Natural killer cell treated with Interleukin-12 subunit alpha and Interleukin-12 subunit beta and Interleukin-15 and Interleukin-18, amount 100 ng/mL, for 72 hours (primary cell): Measurements from ENCODE around the gene C22orf15. TPM values are rescaled to one million over a fixed set of nuclear protein-coding genes. Genes with fewer than 3 reads are reported as not detected.

Experiments
- ATAC-seq, 2 donors: fragments of 150-1000 bp; cut with Tn5 transposase in 1 of 2; sonication (Bioruptor Pico), chemical (Tn5 transposase) in 1 of 2; 2 replicates each; pipeline ENCODE4 v1.10.0; 2021
- DNase-seq: peaks from one replicate; pipeline ENCODE4 v3.0.0; 2022; ENCODE audit warnings: low spot score
- H3K27ac Mint-ChIP-seq, 2 donors: 1 replicate in 1 of 2; 2 replicates in 1 of 2; pipeline ENCODE4 v1.8.0; 2022; ENCODE audit warnings: mixed read lengths in 2 of 2, mild to moderate bottlenecking in 1 of 2, moderate library complexity in 1 of 2
- H3K27me3 Mint-ChIP-seq, 2 donors: 1 replicate in 1 of 2; 2 replicates in 1 of 2; pipeline ENCODE4 v1.8.0; 2022; ENCODE audit warnings: mixed read lengths in 2 of 2
- H3K36me3 Mint-ChIP-seq: one replicate; pipeline ENCODE4 v1.8.0; 2022; ENCODE audit warnings: mixed read lengths
- H3K4me1 Mint-ChIP-seq, 2 donors: 1 replicate in 1 of 2; 2 replicates in 1 of 2; pipeline ENCODE4 v1.8.0; 2022; ENCODE audit warnings: low read depth in 2 of 2, mixed read lengths in 2 of 2, mild to moderate bottlenecking in 1 of 2
- H3K4me3 Mint-ChIP-seq: one replicate; pipeline ENCODE4 v1.8.0; 2022; ENCODE audit warnings: mixed read lengths
- H3K9me3 Mint-ChIP-seq: 2 replicates; pipeline ENCODE4 v1.8.0; 2022; ENCODE audit warnings: mixed read lengths
- total RNA-seq, 2 donors: library from RNA; stranded (reverse); gene quantifications; one replicate each; pipeline ENCODE4 v1.2.3, GENCODE V29; 2022

Gene C22orf15
- total RNA-seq, 2 donors from 2014 or later, result 0.83 to 0.86 TPM

GRCh38 chr22:23742505-23743264, 20.1 kb upstream of the C22orf15 start:
- Mint-ChIP-seq H3K36me3 (peaks cover 12% of the 10 kb centered on the region), H3K27ac (no peak overlapping the region), H3K4me3 (no peak overlapping the region), H3K9me3 (no peaks in the 10 kb centered on the region), H3K4me1 (peaks cover 0 to 7% of the 10 kb centered on the region in 2 donors), H3K27me3 (no peaks in the 10 kb centered on the region)
- no peak for DNase-seq
- ATAC-seq, result peak in 1 of 2 donors; percentile 31

DNA sequence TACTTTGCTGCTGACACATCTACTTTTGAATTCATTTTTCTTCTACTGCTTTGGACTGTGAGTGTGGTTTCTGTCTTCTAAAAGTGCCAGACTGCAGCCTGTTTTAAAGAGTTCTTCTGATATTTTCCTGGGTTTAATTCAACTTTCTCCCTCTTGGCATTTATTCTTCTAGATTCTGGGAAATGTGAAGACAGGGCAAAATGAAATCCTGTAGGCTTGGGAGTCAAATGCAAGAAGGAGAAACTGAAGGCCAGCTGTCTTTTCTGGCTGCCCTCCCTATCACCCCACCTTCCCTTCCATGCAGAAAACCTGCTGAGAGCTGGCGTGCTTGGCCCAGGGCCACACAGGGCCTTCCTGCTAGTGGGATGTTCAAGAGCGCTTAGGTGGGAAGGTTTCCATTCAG, 19.5 kb upstream of the C22orf15 start:
- H3K4me3 Mint-ChIP-seq, result no peak overlapping the region
- H3K4me1 Mint-ChIP-seq, result peaks cover 0 to 7% of the 10 kb centered on the region in 2 donors
- H3K9me3 Mint-ChIP-seq, result no peaks in the 10 kb centered on the region
- H3K27ac Mint-ChIP-seq, result no peak overlapping the region
- DNase-seq (no peak), ATAC-seq (no peak)
- peaks cover 12% of the 10 kb centered on the region for H3K36me3 Mint-ChIP-seq
- no peaks in the 10 kb centered on the region for H3K27me3 Mint-ChIP-seq

- no peaks in the 10 kb centered on the region for H3K9me3 Mint-ChIP-seq
- H3K27ac Mint-ChIP-seq, result no peak overlapping the region
- H3K27me3 Mint-ChIP-seq, result no peaks in the 10 kb centered on the region
- H3K36me3 Mint-ChIP-seq, result peaks cover 12% of the 10 kb centered on the region
- DNase-seq (no peak), ATAC-seq (no peak)
- H3K4me1 Mint-ChIP-seq, result peaks cover 0 to 7% of the 10 kb centered on the region in 2 donors
- no peak overlapping the region for H3K4me3 Mint-ChIP-seq
Observed at GRCh38 chr22:23744001-23744400, 18.8 kb upstream of the C22orf15 start.

- ATAC-seq, result no peak
- Mint-ChIP-seq H3K27ac (no peak overlapping the region), H3K4me1 (peaks cover 0 to 7% of the 10 kb centered on the region in 2 donors), H3K9me3 (no peaks in the 10 kb centered on the region), H3K4me3 (no peak overlapping the region), H3K36me3 (peaks cover 12% of the 10 kb centered on the region), H3K27me3 (no peaks in the 10 kb centered on the region)
- DNase-seq, result no peak
Observed at GRCh38 chr22:23744485-23744884, 18.3 kb upstream of the C22orf15 start.

GRCh38 chr22:23745791-23746190, 17.0 kb upstream of the C22orf15 start:
- peaks cover 12% of the 10 kb centered on the region for H3K36me3 Mint-ChIP-seq
- no peaks in the 10 kb centered on the region for H3K9me3 Mint-ChIP-seq
- H3K4me3 Mint-ChIP-seq, result no peak overlapping the region

DNA sequence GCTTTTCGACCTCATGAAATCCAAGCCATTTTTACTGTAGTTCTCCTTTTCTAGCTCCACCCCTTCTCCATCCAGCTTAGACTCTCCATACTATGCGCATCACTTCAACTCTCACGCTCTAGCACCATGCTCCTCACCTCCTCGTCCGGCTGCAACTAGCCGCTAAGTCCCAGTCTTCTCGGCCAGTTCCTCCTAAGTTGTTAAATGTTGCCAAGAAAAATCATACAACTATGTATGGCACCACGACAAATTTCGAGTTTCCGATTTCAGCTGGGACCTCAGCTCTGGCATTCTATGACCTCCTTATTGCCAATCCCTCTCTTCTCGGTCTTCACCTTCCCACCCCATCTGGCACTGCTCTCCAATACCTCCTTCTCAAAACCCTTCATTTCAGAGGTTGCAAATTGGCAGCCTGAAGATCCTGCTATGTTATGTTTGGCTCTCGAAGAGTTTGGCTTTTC, 12.9 kb upstream of the C22orf15 start:
- Mint-ChIP-seq H3K27ac (peak overlapping the region; percentile 6 to 68), H3K36me3 (peaks cover 3% of the 10 kb centered on the region), H3K4me3 (peak overlapping the region; percentile 87), H3K9me3 (no peaks in the 10 kb centered on the region), H3K27me3 (no peaks in the 10 kb centered on the region), H3K4me1 (peaks cover 12 to 15% of the 10 kb centered on the region in 2 donors)
- DNase-seq, result no peak
- no peak for ATAC-seq

More at GRCh38 chr22:23745791-23746190, 17.0 kb upstream of the C22orf15 start:
- ATAC-seq (no peak), DNase-seq (no peak)
- Mint-ChIP-seq H3K27me3 (no peaks in the 10 kb centered on the region), H3K27ac (peak overlapping the region in 1 of 2 donors; percentile 27), H3K4me1 (peaks cover 12 to 18% of the 10 kb centered on the region in 2 donors)

DNA sequence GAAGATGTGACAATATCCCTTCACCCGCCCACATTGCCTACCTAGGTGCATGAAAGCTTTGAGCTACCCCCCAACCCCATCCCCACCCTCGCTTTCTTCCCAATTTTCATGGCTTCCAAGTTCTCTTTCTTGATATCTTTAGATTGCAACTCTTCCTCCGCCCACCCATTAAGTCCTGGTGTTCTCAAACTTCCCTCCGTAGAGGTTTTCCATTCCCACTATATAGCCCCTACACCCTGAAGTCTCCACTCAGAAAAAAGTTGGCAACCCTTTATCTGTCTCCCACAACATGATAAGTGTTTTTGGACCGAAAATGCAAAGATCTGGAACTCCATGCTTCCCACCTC, 12.4 kb upstream of the C22orf15 start:
- Mint-ChIP-seq H3K4me3 (peak overlapping the region; percentile 87), H3K36me3 (no peaks in the 10 kb centered on the region), H3K27ac (peak overlapping the region; percentile 6 to 68), H3K27me3 (no peaks in the 10 kb centered on the region), H3K9me3 (no peaks in the 10 kb centered on the region), H3K4me1 (peaks cover 12% of the 10 kb centered on the region in 2 donors)
- no peak for ATAC-seq
- no peak for DNase-seq

- Mint-ChIP-seq H3K9me3 (no peaks in the 10 kb centered on the region), H3K4me3 (peak within 1 kb of the TSS; percentile 87), H3K4me1 (peaks cover 12% of the 10 kb centered on the region in 2 donors), H3K27ac (peak within 1 kb of the TSS; percentile 68 to 72), H3K27me3 (no peaks in the 10 kb centered on the region), H3K36me3 (no peaks in the 10 kb centered on the region)
- DNase-seq, result peak; percentile 91
- ATAC-seq, result peak; percentile 99
Observed at GRCh38 chr22:23750714-23751440, 11.9 kb upstream of the C22orf15 start, which contains the start of gene ZNF70. Gene ZNF70, minus strand, starts transcription at chr22:23751112. Its CDS starts 5,972 bp downstream, at chr22:23745140.

GRCh38 chr22:23751441-23751996, 11.3 kb upstream of the C22orf15 start:
- DNase-seq (no peak), ATAC-seq (peak; percentile 11 to 41)
- Mint-ChIP-seq H3K36me3 (no peaks in the 10 kb centered on the region), H3K4me3 (peak overlapping the region; percentile 87), H3K9me3 (no peaks in the 10 kb centered on the region), H3K4me1 (peaks cover 12% of the 10 kb centered on the region in 2 donors), H3K27ac (peak overlapping the region; percentile 68 to 72), H3K27me3 (no peaks in the 10 kb centered on the region)

GRCh38 chr22:23752090-23752691, 10.6 kb upstream of the C22orf15 start:
- peak overlapping the region; percentile 87 for H3K4me3 Mint-ChIP-seq
- H3K4me1 Mint-ChIP-seq, result peaks cover 12% of the 10 kb centered on the region in 2 donors
- no peak for DNase-seq
- ATAC-seq, result no peak
- peak overlapping the region; percentile 68 to 72 for H3K27ac Mint-ChIP-seq
- H3K36me3 Mint-ChIP-seq, result no peaks in the 10 kb centered on the region
- no peaks in the 10 kb centered on the region for H3K27me3 Mint-ChIP-seq
- no peaks in the 10 kb centered on the region for H3K9me3 Mint-ChIP-seq

GRCh38 chr22:23752750-23753149, 10.0 kb upstream of the C22orf15 start:
- Mint-ChIP-seq H3K4me3 (peak overlapping the region; percentile 87), H3K9me3 (no peaks in the 10 kb centered on the region), H3K27me3 (no peaks in the 10 kb centered on the region), H3K27ac (no peak overlapping the region), H3K36me3 (no peaks in the 10 kb centered on the region), H3K4me1 (peaks cover 12% of the 10 kb centered on the region in 2 donors)
- no peak for ATAC-seq
- DNase-seq, result no peak

DNA sequence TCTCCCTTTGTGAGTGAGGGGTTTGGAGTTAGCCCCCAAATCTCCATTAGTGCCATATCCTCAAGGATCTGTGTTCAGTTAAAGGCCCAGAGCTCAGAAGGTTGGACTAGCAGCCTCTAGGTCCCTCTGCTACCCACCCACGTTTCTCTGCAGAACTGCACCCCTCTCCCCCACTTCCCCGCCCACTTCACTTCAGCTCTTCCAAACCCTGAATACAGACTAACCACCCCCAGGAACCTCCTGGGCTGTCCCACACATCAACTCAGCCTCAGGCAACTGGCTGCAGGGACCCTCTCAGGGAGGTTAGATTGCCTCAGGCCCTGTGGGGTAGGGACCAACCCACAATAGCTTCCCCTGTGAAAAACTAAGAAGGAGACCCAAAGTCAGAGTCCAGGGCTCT, 9.4 kb upstream of the C22orf15 start:
- no peaks in the 10 kb centered on the region for H3K9me3 Mint-ChIP-seq
- ATAC-seq (no peak), DNase-seq (no peak)
- peaks cover 12% of the 10 kb centered on the region in 2 donors for H3K4me1 Mint-ChIP-seq
- no peaks in the 10 kb centered on the region for H3K27me3 Mint-ChIP-seq
- no peak overlapping the region for H3K27ac Mint-ChIP-seq
- no peaks in the 10 kb centered on the region for H3K36me3 Mint-ChIP-seq
- H3K4me3 Mint-ChIP-seq, result no peak overlapping the region

- no peaks in the 10 kb centered on the region for H3K9me3 Mint-ChIP-seq
- no peaks in the 10 kb centered on the region for H3K27me3 Mint-ChIP-seq
- no peak for ATAC-seq
- H3K4me1 Mint-ChIP-seq, result peaks cover 12% of the 10 kb centered on the region in 2 donors
- H3K4me3 Mint-ChIP-seq, result no peak within 1 kb of the TSS
- H3K27ac Mint-ChIP-seq, result no peak within 1 kb of the TSS
- DNase-seq, result no peak
- no peaks in the 10 kb centered on the region for H3K36me3 Mint-ChIP-seq
Observed at GRCh38 chr22:23754220-23754919, 8.4 kb upstream of the C22orf15 start, which contains the start of gene VPREB3. Gene VPREB3, minus strand, starts transcription at chr22:23754425. Its CDS starts 62 bp downstream, at chr22:23754363.
